HCT116 (cell line): ENCODE measurements around the gene PREP.

ENCODE experiments used
- CBX3 ChIP-seq: IDR thresholded peaks from 2 replicates; pipeline ENCODE4 v1.6.1; 2012; ENCODE audit warnings: low read depth
- CEBPB ChIP-seq: IDR thresholded peaks from 2 replicates; pipeline ENCODE4 v1.6.1; 2012; ENCODE audit warnings: low read depth
- EZH2 ChIP-seq: fragments of 200-600 bp; sonication (generic); IDR thresholded peaks from 2 replicates; pipeline ENCODE4 v1.6.1; 2017; ENCODE audit warnings: antibody characterized with exemption, mixed run types
- EZH2phosphoT487 ChIP-seq: fragments of 200-600 bp; IDR thresholded peaks from 2 replicates; pipeline ENCODE4 v1.6.1; 2018; ENCODE audit warnings: antibody characterized with exemption, borderline replicate concordance
- POLR2A ChIP-seq: IDR thresholded peaks from 2 replicates; pipeline ENCODE4 v1.7.0; 2011; ENCODE audit warnings: borderline replicate concordance; ENCODE audit not compliant: insufficient read depth, insufficient read length; ENCODE audit errors: extremely low read depth
- POLR2AphosphoS5 ChIP-seq: IDR thresholded peaks from 2 replicates; pipeline ENCODE4 v1.6.1; 2011; ENCODE audit warnings: mild to moderate bottlenecking, low read depth, low read length, moderate library complexity
- SRF ChIP-seq: IDR thresholded peaks from 2 replicates; pipeline ENCODE4 v1.6.1; 2012; ENCODE audit warnings: low read depth
- YY1 ChIP-seq: IDR thresholded peaks from 2 replicates; pipeline ENCODE4 v1.6.1; 2011; ENCODE audit warnings: low read length, low read depth, moderate library complexity, mild to moderate bottlenecking; ENCODE audit not compliant: insufficient replicate concordance; ENCODE audit errors: extremely low read depth
- ZFX ChIP-seq: fragments of 450-650 bp; IDR thresholded peaks from 2 replicates; pipeline ENCODE4 v1.6.1; 2017
- TF ChIP-seq, protein P1 (sequence below), 3 experiments: fragments of 200-600 bp in 1 of 3; sonication (generic) in 1 of 3; IDR thresholded peaks in 2 of 3; conservative IDR thresholded peaks in 1 of 3; 2 replicates each; pipeline ENCODE4 v1.5.1; 2012 to 2017; ENCODE audit warnings: low read depth in 2 of 3, low read length in 2 of 3, antibody characterized with exemption in 1 of 3, borderline replicate concordance in 1 of 3, control low read depth in 1 of 3, mild to moderate bottlenecking in 1 of 3, mixed read lengths in 1 of 3, mixed run types in 1 of 3, moderate library complexity in 1 of 3; ENCODE audit not compliant: insufficient read depth in 1 of 3

DNA sequence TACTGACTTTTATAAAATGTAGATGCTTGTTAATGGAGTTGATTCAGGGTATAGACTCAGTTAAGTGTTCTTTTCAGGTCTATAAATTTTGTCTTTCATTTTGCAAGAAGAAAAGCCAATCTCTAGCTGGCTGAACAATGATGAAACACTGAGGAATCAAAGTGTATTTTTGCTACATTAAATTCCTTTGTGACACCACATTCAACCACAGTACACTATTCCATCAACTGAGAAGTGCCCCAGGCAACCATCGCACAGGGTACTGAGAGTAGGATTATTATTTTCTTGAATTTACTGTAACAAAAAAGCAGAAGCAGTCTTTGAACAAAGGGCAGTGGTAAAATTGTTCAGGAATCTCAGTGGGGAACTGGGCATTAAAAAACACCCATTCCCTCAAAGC, 83.6 kb downstream of the PREP start:
- TF ChIP-seq POLR2AphosphoS5 (no peak), YY1 (no peak), EZH2 (no peak), EZH2phosphoT487 (no peak), CEBPB (no peak), POLR2A (no peak), SRF (no peak), CBX3 (no peak), ZFX (no peak)
- TF ChIP-seq, protein P1, sequence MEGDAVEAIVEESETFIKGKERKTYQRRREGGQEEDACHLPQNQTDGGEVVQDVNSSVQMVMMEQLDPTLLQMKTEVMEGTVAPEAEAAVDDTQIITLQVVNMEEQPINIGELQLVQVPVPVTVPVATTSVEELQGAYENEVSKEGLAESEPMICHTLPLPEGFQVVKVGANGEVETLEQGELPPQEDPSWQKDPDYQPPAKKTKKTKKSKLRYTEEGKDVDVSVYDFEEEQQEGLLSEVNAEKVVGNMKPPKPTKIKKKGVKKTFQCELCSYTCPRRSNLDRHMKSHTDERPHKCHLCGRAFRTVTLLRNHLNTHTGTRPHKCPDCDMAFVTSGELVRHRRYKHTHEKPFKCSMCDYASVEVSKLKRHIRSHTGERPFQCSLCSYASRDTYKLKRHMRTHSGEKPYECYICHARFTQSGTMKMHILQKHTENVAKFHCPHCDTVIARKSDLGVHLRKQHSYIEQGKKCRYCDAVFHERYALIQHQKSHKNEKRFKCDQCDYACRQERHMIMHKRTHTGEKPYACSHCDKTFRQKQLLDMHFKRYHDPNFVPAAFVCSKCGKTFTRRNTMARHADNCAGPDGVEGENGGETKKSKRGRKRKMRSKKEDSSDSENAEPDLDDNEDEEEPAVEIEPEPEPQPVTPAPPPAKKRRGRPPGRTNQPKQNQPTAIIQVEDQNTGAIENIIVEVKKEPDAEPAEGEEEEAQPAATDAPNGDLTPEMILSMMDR (IDR thresholded peaks at IDR 0.05 in 2 of 3, conservative IDR thresholded peaks at IDR 0.05 in 1 of 3; ENCODE audit: borderline replicate concordance in 1 of 3, insufficient read depth in 1 of 3, low read depth in 2 of 3, low read length in 2 of 3): no peak
